Breast epithelium (tissue), 4 donors: ENCODE data around the gene SSH2. TPM values are rescaled to one million over a fixed set of nuclear protein-coding genes. Genes with fewer than 3 reads are reported as not detected.
"Not testable (repeated sequence)": the region's sequence is repeated elsewhere in the genome, so short reads cannot be mapped to it uniquely, and the experiment has no call there.

Experiments
- DNase-seq, 2 donors: peaks; one replicate each; pipeline ENCODE4 v3.0.0-alpha.2; 2019; ENCODE audit warnings: low spot score in 2 of 2
- H3K27ac ChIP-seq, 2 donors: fragments of 200-600 bp; sonication (generic) in 1 of 2; one replicate each; pipeline ENCODE4 v1.5.1; 2016 to 2019; ENCODE audit warnings: mild to moderate bottlenecking in 1 of 2
- H3K27me3 ChIP-seq, 2 donors: fragments of 200-600 bp; sonication (generic) in 1 of 2; one replicate each; pipeline versions ENCODE4 v1.5.1 to v1.6.0; 2017 to 2019; ENCODE audit warnings: control low read depth in 1 of 2, mild to moderate bottlenecking in 1 of 2
- H3K36me3 ChIP-seq: fragments of 200-600 bp; one replicate; pipeline ENCODE4 v1.5.1; 2019
- H3K4me1 ChIP-seq, 2 donors: fragments of 200-600 bp; sonication (generic); one replicate each; pipeline ENCODE4 v1.5.1; 2016 to 2019; ENCODE audit warnings: control low read depth in 1 of 2
- H3K4me3 ChIP-seq, 3 donors: fragments of 200-600 bp; sonication (generic); 1 replicate in 2 of 3; 2 replicates in 1 of 3; pipeline ENCODE4 v1.5.1; 2016 to 2019; ENCODE audit warnings: mild to moderate bottlenecking in 3 of 3, moderate library complexity in 2 of 3
- H3K9me3 ChIP-seq, 2 donors: fragments of 200-600 bp; sonication (generic) in 1 of 2; one replicate each; pipeline ENCODE4 v1.5.1; 2016 to 2019; ENCODE audit warnings: control low read depth in 1 of 2
- CTCF ChIP-seq, 3 donors: fragments of 450-650 bp; IDR thresholded peaks; one replicate each; pipeline ENCODE4 v1.5.1; 2016 to 2017; ENCODE audit warnings: antibody characterized with exemption in 3 of 3, mild to moderate bottlenecking in 3 of 3, moderate library complexity in 3 of 3
- POLR2A ChIP-seq: fragments of 450-650 bp; IDR thresholded peaks from one replicate; pipeline ENCODE4 v1.6.1; 2016; ENCODE audit warnings: antibody characterized with exemption, mild to moderate bottlenecking, moderate library complexity
- POLR2AphosphoS5 ChIP-seq, 3 donors: sonication (generic); formaldehyde crosslinking; IDR thresholded peaks; one replicate each; pipeline ENCODE4 v1.6.1; 2017; ENCODE audit warnings: antibody characterized with exemption in 3 of 3
- intact Hi-C: fragments of 100-400 bp; cut with DNase I; formaldehyde crosslinking; loops from one replicate; pipeline ENCODE4 v1.15.1; 2023; ENCODE audit warnings: low total_unique reads
- total RNA-seq, 3 donors: library from RNA; depleted of rRNA; stranded (reverse); fragments of >200 nt; gene quantifications; one replicate each; pipeline ENCODE4 v1.1.0, GENCODE V29; 2016

The SSH2 gene
- total RNA-seq, 3 donors from 2014 or later: 23.0 to 64.2 (median 25.9) TPM

GRCh38 chr17:29789196-29790170, 140.5 kb downstream of the SSH2 start:
- peak overlapping the region in 1 of 2 donors; percentile 36 for H3K27ac ChIP-seq
- no peaks in the 10 kb centered on the region for H3K9me3 ChIP-seq
- H3K4me3 ChIP-seq: no peak overlapping the region
- no peak for DNase-seq
- intact Hi-C loops: no loop called here
- TF ChIP-seq POLR2AphosphoS5 (IDR thresholded peaks at IDR 0.05): no peak
- TF ChIP-seq CTCF (IDR thresholded peaks at IDR 0.05): no peak
- no peak for TF ChIP-seq POLR2A
- H3K27me3 ChIP-seq: no peaks in the 10 kb centered on the region
- H3K36me3 ChIP-seq: no peaks in the 10 kb centered on the region
- H3K4me1 ChIP-seq: no peaks in the 10 kb centered on the region

- no peaks in the 10 kb centered on the region for H3K36me3 ChIP-seq
- no peak for TF ChIP-seq POLR2A
- no peak for TF ChIP-seq CTCF (IDR thresholded peaks at IDR 0.05)
- H3K4me1 ChIP-seq: no peaks in the 10 kb centered on the region
- intact Hi-C loops: no loop called here
- no peaks in the 10 kb centered on the region for H3K27me3 ChIP-seq
- no peak overlapping the region for H3K4me3 ChIP-seq
- H3K27ac ChIP-seq: no peak overlapping the region
- no peak for DNase-seq
- H3K9me3 ChIP-seq: no peaks in the 10 kb centered on the region
Measured at GRCh38 chr17:29787995-29788394, 142.0 kb downstream of the SSH2 start.

GRCh38 chr17:29782917-29783316, 147.1 kb downstream of the SSH2 start:
- Histone ChIP-seq H3K9me3 (no peaks in the 10 kb centered on the region), H3K4me3 (no peak overlapping the region), H3K27me3 (no peaks in the 10 kb centered on the region), H3K36me3 (no peaks in the 10 kb centered on the region), H3K27ac (no peak overlapping the region), H3K4me1 (no peaks in the 10 kb centered on the region)
- intact Hi-C loops: no loop called here
- DNase-seq: no peak
- no peak for TF ChIP-seq CTCF (IDR thresholded peaks at IDR 0.05)
- no peak for TF ChIP-seq POLR2A
- no peak for TF ChIP-seq POLR2AphosphoS5 (IDR thresholded peaks at IDR 0.05)

- H3K27me3 ChIP-seq, H3K4me3 ChIP-seq, H3K36me3 ChIP-seq, DNase-seq, H3K4me1 ChIP-seq, H3K27ac ChIP-seq, intact Hi-C loops, H3K9me3 ChIP-seq: not testable (repeated sequence)
Measured at GRCh38 chr17:29779812-29780190, 150.2 kb downstream of the SSH2 start.

GRCh38 chr17:29778956-29779811, 150.8 kb downstream of the SSH2 start:
- no peaks in the 10 kb centered on the region for H3K4me1 ChIP-seq
- no peaks in the 10 kb centered on the region for H3K36me3 ChIP-seq
- peak; percentile 57 to 70 for DNase-seq
- H3K27ac ChIP-seq: no peak overlapping the region
- peak; percentile 81 to 89 (median 86) for TF ChIP-seq CTCF (IDR thresholded peaks at IDR 0.05)
- no peak for TF ChIP-seq POLR2AphosphoS5 (IDR thresholded peaks at IDR 0.05)
- no peaks in the 10 kb centered on the region for H3K27me3 ChIP-seq
- no peaks in the 10 kb centered on the region for H3K9me3 ChIP-seq
- no peak overlapping the region for H3K4me3 ChIP-seq
- intact Hi-C loops: no loop called here
